T-cell (primary cell): Measurements from ENCODE around the gene DONSON. TPM values are rescaled to one million over a fixed set of nuclear protein-coding genes. Genes with fewer than 3 reads are reported as not detected.

Experiments
- total RNA-seq, 35 experiments: library from RNA in 6 of 35; stranded (reverse) in 6 of 35; fragments of 120-200 nt in 1 of 35; gene quantifications; one replicate each; pipeline versions ENCODE4 v1.2.1 to v1.2.4 and lab custom pipeline; 2013 to 2026

Gene DONSON
- total RNA-seq, 5 donors from 2014 or later (not counting 1 experiment from before 2014, with no cell fraction given) = 8.9 to 14.6 (median 11.0) TPM

Other genes starting within 250 kb of the DONSON start
- 10 to 100 TPM; 14.2 to 28.3 (median 22.5) TPM for gene IFNGR2, start 185.3 kb downstream of the DONSON start, total RNA-seq
- 10 to 100 TPM; 47.0 to 98.9 (median 73.4) TPM for gene TMEM50B, start 108.7 kb downstream of the DONSON start, total RNA-seq
- gene DNAJC28, start 97.0 kb downstream of the DONSON start, total RNA-seq = 1 to 10 TPM in 1 of 5 donors, under 1 TPM in 3, not detected in 1; 0.53 to 1.2 (median 0.75) TPM
- gene GART, start 46.6 kb downstream of the DONSON start, total RNA-seq = 10 to 100 TPM; 37.6 to 97.4 (median 84.6) TPM
- gene SON, start 45.6 kb downstream of the DONSON start, total RNA-seq = 100 to 1,000 TPM; 360 to 418 (median 374) TPM
- gene CRYZL1, start 53.1 kb upstream of the DONSON start, total RNA-seq = 10 to 100 TPM; 26.5 to 58.3 (median 47.8) TPM
- gene ITSN1, start 53.8 kb upstream of the DONSON start, total RNA-seq = 1 to 10 TPM; 2.3 to 3.9 (median 3.0) TPM